NCI-H128 (cell line): ENCODE results near the gene PTPRM.

Experiments
- DNase-seq: peaks from one replicate; lab custom pipeline; 2025; ENCODE audit not compliant: unreplicated experiment; lab: John Stamatoyannopoulos, UW

Gene PTPRM

GRCh38 chr18:8260319-8260718 is 693.2 kb downstream of the PTPRM start:
- no peak for DNase-seq

GRCh38 chr18:8260827-8261226 is 693.7 kb downstream of the PTPRM start:
- no peak for DNase-seq

GRCh38 chr18:8261651-8262091 is 694.6 kb downstream of the PTPRM start:
- DNase-seq = no peak

GRCh38 chr18:8262221-8262620 is 695.1 kb downstream of the PTPRM start:
- no peak for DNase-seq

GRCh38 chr18:8264116-8264515 is 697.0 kb downstream of the PTPRM start:
- DNase-seq = no peak

GRCh38 chr18:8264861-8265411 is 697.8 kb downstream of the PTPRM start:
- DNase-seq = no peak

- DNase-seq = no peak
These were observed 705.1 kb downstream of the PTPRM start for GRCh38 chr18:8272254-8272653.

- DNase-seq = no peak
These were observed 707.3 kb downstream of the PTPRM start for GRCh38 chr18:8274370-8274769.

- no peak for DNase-seq
These were observed 709.3 kb downstream of the PTPRM start for GRCh38 chr18:8276406-8276805.

GRCh38 chr18:8277270-8277669 is 710.2 kb downstream of the PTPRM start:
- no peak for DNase-seq

GRCh38 chr18:8279346-8279745 is 712.2 kb downstream of the PTPRM start:
- DNase-seq = no peak

- no peak for DNase-seq
These were observed 712.7 kb downstream of the PTPRM start for GRCh38 chr18:8279781-8280330.

GRCh38 chr18:8283891-8284585 is 716.9 kb downstream of the PTPRM start:
- no peak for DNase-seq

GRCh38 chr18:8286303-8286702 is 719.2 kb downstream of the PTPRM start:
- no peak for DNase-seq

GRCh38 chr18:8287196-8287885 is 720.2 kb downstream of the PTPRM start:
- no peak for DNase-seq

- no peak for DNase-seq
These were observed 721.5 kb downstream of the PTPRM start for GRCh38 chr18:8288472-8289195.

GRCh38 chr18:8290435-8290834 is 723.3 kb downstream of the PTPRM start:
- no peak for DNase-seq

- DNase-seq = no peak
These were observed 723.8 kb downstream of the PTPRM start for GRCh38 chr18:8290913-8291312.

- DNase-seq = no peak
These were observed 726.1 kb downstream of the PTPRM start for GRCh38 chr18:8293184-8293583.

GRCh38 chr18:8296886-8297616 is 729.9 kb downstream of the PTPRM start:
- DNase-seq = no peak

GRCh38 chr18:8298186-8298585 is 731.1 kb downstream of the PTPRM start:
- no peak for DNase-seq
